ENCODE results near the gene FANK1. TPM values are rescaled to one million over a fixed set of nuclear protein-coding genes. Genes with fewer than 3 reads are reported as not detected.

FANK1 gene
- total RNA-seq, 1 donor = 0.21 TPM

- Histone ChIP-seq H3K4me1 (ENCODE audit: insufficient read depth, low read length) (no peaks in the 10 kb centered on the region), H3K9me3 (ENCODE audit: low read depth, low read length) (no peaks in the 10 kb centered on the region), H3K4me3 (ENCODE audit: low read length) (no peak overlapping the region), H3K27me3 (ENCODE audit: insufficient read depth, low read length) (no peaks in the 10 kb centered on the region)
Observed at GRCh38 chr10:125984346-125984745, 88.0 kb downstream of the FANK1 start.

GRCh38 chr10:125984865-125985495 lies 88.6 kb downstream of the FANK1 start:
- no peaks in the 10 kb centered on the region for H3K9me3 ChIP-seq (ENCODE audit: low read depth, low read length)
- no peaks in the 10 kb centered on the region for H3K4me1 ChIP-seq (ENCODE audit: insufficient read depth, low read length)
- no peak overlapping the region for H3K4me3 ChIP-seq (ENCODE audit: low read length)
- H3K27me3 ChIP-seq (ENCODE audit: insufficient read depth, low read length) = no peaks in the 10 kb centered on the region

- H3K27me3 ChIP-seq (ENCODE audit: insufficient read depth, low read length) = no peaks in the 10 kb centered on the region
- H3K4me3 ChIP-seq (ENCODE audit: low read length) = no peak overlapping the region
- H3K4me1 ChIP-seq (ENCODE audit: insufficient read depth, low read length) = no peaks in the 10 kb centered on the region
- no peaks in the 10 kb centered on the region for H3K9me3 ChIP-seq (ENCODE audit: low read depth, low read length)
Observed at GRCh38 chr10:125985557-125986240, 89.3 kb downstream of the FANK1 start.

GRCh38 chr10:125989791-125990190 lies 93.4 kb downstream of the FANK1 start:
- no peak overlapping the region for H3K4me3 ChIP-seq (ENCODE audit: low read length)
- H3K27me3 ChIP-seq (ENCODE audit: insufficient read depth, low read length) = no peaks in the 10 kb centered on the region
- no peaks in the 10 kb centered on the region for H3K9me3 ChIP-seq (ENCODE audit: low read depth, low read length)
- H3K4me1 ChIP-seq (ENCODE audit: insufficient read depth, low read length) = no peaks in the 10 kb centered on the region

- Histone ChIP-seq H3K9me3 (ENCODE audit: low read depth, low read length) (no peaks in the 10 kb centered on the region), H3K4me3 (ENCODE audit: low read length) (no peak overlapping the region), H3K27me3 (ENCODE audit: insufficient read depth, low read length) (no peaks in the 10 kb centered on the region), H3K4me1 (ENCODE audit: insufficient read depth, low read length) (no peaks in the 10 kb centered on the region)
Observed at GRCh38 chr10:125990974-125991373, 94.6 kb downstream of the FANK1 start.

- Histone ChIP-seq H3K9me3 (ENCODE audit: low read depth, low read length) (no peaks in the 10 kb centered on the region), H3K4me3 (ENCODE audit: low read length) (no peak overlapping the region), H3K4me1 (ENCODE audit: insufficient read depth, low read length) (no peaks in the 10 kb centered on the region)
Observed at GRCh38 chr10:125991392-125991791, 95.0 kb downstream of the FANK1 start.

GRCh38 chr10:125992254-125992653 lies 95.9 kb downstream of the FANK1 start:
- no peaks in the 10 kb centered on the region for H3K27me3 ChIP-seq (ENCODE audit: insufficient read depth, low read length)
- no peak overlapping the region for H3K4me3 ChIP-seq (ENCODE audit: low read length)
- H3K4me1 ChIP-seq (ENCODE audit: insufficient read depth, low read length) = no peaks in the 10 kb centered on the region
- no peaks in the 10 kb centered on the region for H3K9me3 ChIP-seq (ENCODE audit: low read depth, low read length)

More at GRCh38 chr10:125991392-125991791, 95.0 kb downstream of the FANK1 start:
- no peaks in the 10 kb centered on the region for H3K27me3 ChIP-seq (ENCODE audit: insufficient read depth, low read length)

GRCh38 chr10:125994601-125995000 lies 98.2 kb downstream of the FANK1 start:
- H3K27me3 ChIP-seq (ENCODE audit: insufficient read depth, low read length) = no peaks in the 10 kb centered on the region

GRCh38 chr10:125995726-125996304 lies 99.5 kb downstream of the FANK1 start:
- Histone ChIP-seq H3K4me3 (ENCODE audit: low read length) (no peak overlapping the region), H3K27me3 (ENCODE audit: insufficient read depth, low read length) (no peaks in the 10 kb centered on the region), H3K4me1 (ENCODE audit: insufficient read depth, low read length) (no peaks in the 10 kb centered on the region)

More at GRCh38 chr10:125994601-125995000, 98.2 kb downstream of the FANK1 start:
- H3K9me3 ChIP-seq (ENCODE audit: low read depth, low read length) = no peaks in the 10 kb centered on the region
- H3K4me3 ChIP-seq (ENCODE audit: low read length) = no peak overlapping the region
- no peaks in the 10 kb centered on the region for H3K4me1 ChIP-seq (ENCODE audit: insufficient read depth, low read length)

GRCh38 chr10:125997586-125997985 lies 101.2 kb downstream of the FANK1 start:
- no peaks in the 10 kb centered on the region for H3K27me3 ChIP-seq (ENCODE audit: insufficient read depth, low read length)
- no peaks in the 10 kb centered on the region for H3K4me1 ChIP-seq (ENCODE audit: insufficient read depth, low read length)
- H3K4me3 ChIP-seq (ENCODE audit: low read length) = no peak overlapping the region
- no peaks in the 10 kb centered on the region for H3K9me3 ChIP-seq (ENCODE audit: low read depth, low read length)

More at GRCh38 chr10:125995726-125996304, 99.5 kb downstream of the FANK1 start:
- H3K9me3 ChIP-seq (ENCODE audit: low read depth, low read length) = no peaks in the 10 kb centered on the region

- no peaks in the 10 kb centered on the region for H3K4me1 ChIP-seq (ENCODE audit: insufficient read depth, low read length)
- no peak overlapping the region for H3K4me3 ChIP-seq (ENCODE audit: low read length)
- no peaks in the 10 kb centered on the region for H3K27me3 ChIP-seq (ENCODE audit: insufficient read depth, low read length)
- H3K9me3 ChIP-seq (ENCODE audit: low read depth, low read length) = no peaks in the 10 kb centered on the region
Observed at GRCh38 chr10:125999694-126000093, 103.3 kb downstream of the FANK1 start.

GRCh38 chr10:126001576-126001975 lies 105.2 kb downstream of the FANK1 start:
- no peaks in the 10 kb centered on the region for H3K27me3 ChIP-seq (ENCODE audit: insufficient read depth, low read length)
- no peaks in the 10 kb centered on the region for H3K4me1 ChIP-seq (ENCODE audit: insufficient read depth, low read length)
- H3K9me3 ChIP-seq (ENCODE audit: low read depth, low read length) = no peaks in the 10 kb centered on the region
- no peak overlapping the region for H3K4me3 ChIP-seq (ENCODE audit: low read length)

- Histone ChIP-seq H3K9me3 (ENCODE audit: low read depth, low read length) (no peaks in the 10 kb centered on the region), H3K4me1 (ENCODE audit: insufficient read depth, low read length) (no peaks in the 10 kb centered on the region), H3K27me3 (ENCODE audit: insufficient read depth, low read length) (no peaks in the 10 kb centered on the region), H3K4me3 (ENCODE audit: low read length) (no peak overlapping the region)
Observed at GRCh38 chr10:126004752-126005151, 108.4 kb downstream of the FANK1 start.

GRCh38 chr10:126006264-126006663 lies 109.9 kb downstream of the FANK1 start:
- Histone ChIP-seq H3K27me3 (ENCODE audit: insufficient read depth, low read length) (no peaks in the 10 kb centered on the region), H3K4me1 (ENCODE audit: insufficient read depth, low read length) (no peaks in the 10 kb centered on the region), H3K9me3 (ENCODE audit: low read depth, low read length) (no peaks in the 10 kb centered on the region), H3K4me3 (ENCODE audit: low read length) (no peak overlapping the region)

GRCh38 chr10:126006906-126007305 lies 110.5 kb downstream of the FANK1 start:
- Histone ChIP-seq H3K4me1 (ENCODE audit: insufficient read depth, low read length) (no peaks in the 10 kb centered on the region), H3K27me3 (ENCODE audit: insufficient read depth, low read length) (no peaks in the 10 kb centered on the region), H3K4me3 (ENCODE audit: low read length) (no peak overlapping the region), H3K9me3 (ENCODE audit: low read depth, low read length) (no peaks in the 10 kb centered on the region)
